Renal cortex interstitium (tissue), 15 donors: ENCODE data around the gene CCNO. TPM values are rescaled to one million over a fixed set of nuclear protein-coding genes. Genes with fewer than 3 reads are reported as not detected.

Experiments
- DNase-seq, 11 donors: peaks; one replicate each; pipeline ENCODE4 v3.0.0-alpha.2; 2013; ENCODE audit warnings: low read depth in 9 of 11, low spot score in 4 of 11; ENCODE audit errors: extremely low read depth in 1 of 11
- long read RNA-seq, 16 experiments: transcript quantifications; one replicate each; lab custom pipeline, GENCODE V29; 2026
- polyA plus RNA-seq, 3 donors: library from polyadenylated mRNA; unstranded; fragments of 120-200 nt; gene quantifications; one replicate each; pipeline ENCODE4 v1.2.1, GENCODE V29; 2013; ENCODE audit not compliant: insufficient read length in 3 of 3

CCNO gene, protein sequence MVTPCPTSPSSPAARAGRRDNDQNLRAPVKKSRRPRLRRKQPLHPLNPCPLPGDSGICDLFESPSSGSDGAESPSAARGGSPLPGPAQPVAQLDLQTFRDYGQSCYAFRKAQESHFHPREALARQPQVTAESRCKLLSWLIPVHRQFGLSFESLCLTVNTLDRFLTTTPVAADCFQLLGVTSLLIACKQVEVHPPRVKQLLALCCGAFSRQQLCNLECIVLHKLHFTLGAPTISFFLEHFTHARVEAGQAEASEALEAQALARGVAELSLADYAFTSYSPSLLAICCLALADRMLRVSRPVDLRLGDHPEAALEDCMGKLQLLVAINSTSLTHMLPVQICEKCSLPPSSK
- polyA plus RNA-seq, result 1 to 10 TPM; 3.8 to 7.1 (median 6.2) TPM
- long read RNA-seq, donor 1, transcript CCNO-201 (3 exons, 1,433 nt), result major isoform, 6 of 7 reads
- long read RNA-seq, donor 1, partial matches to known transcripts, result 0 of 7 reads
- long read RNA-seq, donor 1, other reads (novel, unspliced or antisense), result 0 of 7 reads
- long read RNA-seq, donor 2, partial matches to known transcripts, result 0 of 3 reads
- long read RNA-seq, donor 2, other reads (novel, unspliced or antisense), result 0 of 3 reads
- long read RNA-seq, donor 3, transcript CCNO-201 (3 exons, 1,433 nt), result major isoform, 10 of 10 reads
- long read RNA-seq, donor 3, partial matches to known transcripts, result 0 of 10 reads
- long read RNA-seq, donor 3, other reads (novel, unspliced or antisense), result 0 of 10 reads
- long read RNA-seq, donor 4, partial matches to known transcripts, result 0 of 3 reads
- long read RNA-seq, donor 4, other reads (novel, unspliced or antisense), result 0 of 3 reads
- long read RNA-seq, donor 5, result 0 reads
- long read RNA-seq, donor 6, partial matches to known transcripts, result 0 of 1 reads
- long read RNA-seq, donor 6, other reads (novel, unspliced or antisense), result 0 of 1 reads
- long read RNA-seq, donor 7, transcript CCNO-201 (3 exons, 1,433 nt), result major isoform, 5 of 5 reads
- long read RNA-seq, donor 7, partial matches to known transcripts, result 0 of 5 reads
- long read RNA-seq, donor 7, other reads (novel, unspliced or antisense), result 0 of 5 reads
- long read RNA-seq, donor 8, result 0 reads
- long read RNA-seq, donor 9, partial matches to known transcripts, result 0 of 3 reads
- long read RNA-seq, donor 9, other reads (novel, unspliced or antisense), result 0 of 3 reads
- long read RNA-seq, donor 10, partial matches to known transcripts, result 0 of 4 reads
- long read RNA-seq, donor 10, other reads (novel, unspliced or antisense), result 0 of 4 reads
- long read RNA-seq, donor 11, partial matches to known transcripts, result 0 of 2 reads
- long read RNA-seq, donor 11, other reads (novel, unspliced or antisense), result 0 of 2 reads
- long read RNA-seq, donor 12, result 0 reads
- long read RNA-seq, donor 13, result 0 reads
- long read RNA-seq, donor 14, partial matches to known transcripts, result 0 of 3 reads
- long read RNA-seq, donor 14, other reads (novel, unspliced or antisense), result 0 of 3 reads
- long read RNA-seq, donor 15, result 0 reads
- long read RNA-seq, donor 16, transcript CCNO-201 (3 exons, 1,433 nt), result major isoform, 11 of 26 reads
- long read RNA-seq, donor 16, partial matches to known transcripts, result 13 of 26 reads
- long read RNA-seq, donor 16, other reads (novel, unspliced or antisense), result 0 of 26 reads

DNA sequence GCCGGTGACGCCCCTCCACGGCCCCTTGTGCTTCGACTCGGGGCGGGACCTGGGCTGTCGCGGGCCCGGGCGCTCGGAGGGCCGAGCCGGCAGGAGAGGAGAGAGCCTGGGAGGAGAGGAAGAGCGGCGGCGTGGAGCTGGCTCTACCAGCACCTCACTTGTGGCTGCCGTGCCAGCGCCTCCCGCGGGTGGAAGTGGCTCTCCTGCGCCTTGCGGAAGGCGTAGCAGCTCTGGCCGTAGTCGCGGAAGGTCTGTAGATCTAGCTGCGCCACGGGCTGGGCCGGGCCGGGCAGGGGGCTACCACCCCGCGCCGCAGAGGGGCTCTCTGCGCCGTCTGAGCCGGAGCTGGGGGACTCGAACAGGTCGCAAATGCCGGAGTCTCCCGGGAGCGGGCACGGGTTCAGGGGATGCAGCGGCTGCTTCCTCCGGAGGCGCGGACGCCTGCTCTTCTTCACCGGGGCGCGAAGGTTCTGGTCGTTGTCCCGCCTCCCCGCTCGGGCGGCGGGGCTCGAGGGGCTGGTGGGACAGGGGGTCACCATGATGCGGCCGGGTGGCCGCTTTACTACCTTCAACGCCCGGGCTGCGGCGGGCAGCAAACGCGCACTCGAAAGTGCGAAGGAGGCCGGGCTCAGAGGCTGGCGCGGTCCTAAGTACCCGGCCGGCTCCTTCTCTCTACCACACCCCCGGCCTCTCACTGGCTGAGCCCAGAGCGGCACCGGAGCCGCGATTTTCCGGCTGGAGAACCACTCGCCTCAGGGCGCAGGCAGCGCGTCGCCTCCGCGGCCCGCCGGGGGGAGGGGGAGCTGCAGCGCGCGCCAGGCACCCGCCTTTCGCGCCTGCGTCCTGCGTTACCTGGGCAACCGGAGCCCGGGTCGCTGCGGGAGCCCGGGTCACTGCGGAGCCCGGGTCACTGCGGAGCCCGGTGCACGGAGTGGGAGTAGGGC is at the start of gene CCNO:
Gene CCNO (minus strand): TSS at position 624 of the 944 bp plus-strand sequence. CDS start 85 bp downstream, at position 539.
- peak in 3 of 11 donors; percentile 64 to 67 (median 65) for DNase-seq

DNA sequence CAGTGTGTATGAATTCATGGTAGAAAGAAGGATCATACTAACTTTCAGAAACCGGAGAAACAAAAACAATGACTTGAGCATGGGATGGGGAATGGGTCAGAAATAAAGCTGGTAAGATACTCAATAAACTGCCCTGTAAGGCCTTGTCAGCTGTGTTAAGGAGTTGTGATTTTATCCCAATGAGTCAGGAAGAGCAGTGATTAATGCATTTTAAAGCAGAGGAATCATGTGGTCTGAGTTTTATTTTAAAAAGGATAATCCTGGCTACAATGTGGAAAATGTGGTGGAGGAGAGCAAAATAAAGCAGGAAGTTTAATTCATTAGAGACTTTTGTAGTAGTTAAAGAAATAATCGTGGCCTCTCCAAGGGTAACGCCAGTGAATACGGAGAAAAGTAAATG is 45.4 kb upstream of the CCNO start:
- DNase-seq, result no peak

DNA sequence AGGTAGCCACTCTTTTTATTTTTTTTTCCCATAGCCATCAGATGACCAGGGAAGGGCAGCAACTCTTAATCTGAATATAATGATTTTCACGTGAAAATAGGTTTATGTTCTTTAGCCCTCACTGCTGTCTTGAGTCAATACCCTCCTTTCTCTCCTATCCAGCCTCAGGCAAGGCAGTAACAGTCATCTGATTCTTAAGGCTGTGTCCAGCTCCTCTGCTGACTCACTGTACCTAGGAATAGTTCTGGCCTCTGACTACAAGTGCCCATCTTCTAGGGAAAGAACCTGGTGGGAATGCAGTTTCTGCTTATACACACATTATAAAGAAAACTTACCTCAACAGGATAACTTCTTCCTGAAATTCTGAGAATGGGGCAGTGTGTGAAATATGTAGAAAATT is 43.4 kb upstream of the CCNO start:
- DNase-seq, result no peak

DNA sequence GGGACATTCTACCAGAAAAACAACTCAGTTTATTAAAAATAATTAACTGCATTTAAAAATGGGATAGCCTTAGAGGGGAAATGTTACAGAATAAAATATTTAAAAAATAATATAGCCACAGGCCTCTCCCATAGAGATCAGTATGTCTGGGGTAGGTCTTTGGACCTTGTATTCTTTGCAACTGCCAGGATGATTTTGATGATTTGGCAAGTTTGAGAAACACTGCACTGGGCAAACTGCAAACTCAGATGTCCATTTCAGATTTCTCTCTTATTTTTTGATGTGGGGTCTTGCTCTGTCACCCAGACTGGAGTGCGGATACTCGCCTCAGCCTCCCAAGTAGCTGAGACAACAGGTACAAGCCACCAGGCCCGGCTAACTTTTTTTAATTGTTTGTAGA is 24.9 kb upstream of the CCNO start:
- DNase-seq, result no peak

DNA sequence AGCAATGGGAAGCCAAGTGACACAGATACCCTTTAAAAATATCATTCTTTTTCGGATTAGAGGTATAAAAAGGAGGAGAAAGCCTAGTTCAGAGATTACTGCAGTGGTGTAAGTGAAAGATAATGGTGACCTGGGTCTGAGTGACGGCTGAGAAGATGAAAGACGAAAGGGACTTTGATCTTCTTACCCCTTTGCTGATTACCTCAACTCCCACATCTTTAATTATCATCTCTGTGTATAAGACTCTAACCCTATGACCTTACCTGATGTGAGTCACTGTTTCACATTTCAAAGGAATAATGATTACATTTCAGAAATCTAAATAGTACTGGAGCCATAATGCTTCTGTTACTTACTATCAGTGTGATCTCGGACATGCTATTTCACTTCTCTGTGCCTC is 21.4 kb upstream of the CCNO start:
- no peak for DNase-seq

DNA sequence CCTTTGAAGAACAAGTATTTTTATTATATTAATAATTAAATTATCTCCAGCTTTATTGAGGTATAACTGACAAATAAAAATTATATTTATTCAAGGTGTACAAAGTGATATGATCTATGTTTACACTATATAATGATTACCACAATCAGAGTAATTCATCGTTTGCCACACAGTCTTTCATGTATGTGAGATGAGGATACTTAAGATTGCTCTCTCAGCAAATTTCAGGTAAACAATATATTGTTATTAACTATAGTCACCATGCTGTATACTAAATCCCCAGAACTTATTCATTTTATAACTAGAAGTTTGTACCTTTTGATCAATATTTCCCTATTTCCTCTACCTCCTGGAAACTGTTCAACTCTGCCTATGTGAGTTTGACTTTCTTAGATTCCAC is 16.7 kb upstream of the CCNO start:
- no peak for DNase-seq

DNA sequence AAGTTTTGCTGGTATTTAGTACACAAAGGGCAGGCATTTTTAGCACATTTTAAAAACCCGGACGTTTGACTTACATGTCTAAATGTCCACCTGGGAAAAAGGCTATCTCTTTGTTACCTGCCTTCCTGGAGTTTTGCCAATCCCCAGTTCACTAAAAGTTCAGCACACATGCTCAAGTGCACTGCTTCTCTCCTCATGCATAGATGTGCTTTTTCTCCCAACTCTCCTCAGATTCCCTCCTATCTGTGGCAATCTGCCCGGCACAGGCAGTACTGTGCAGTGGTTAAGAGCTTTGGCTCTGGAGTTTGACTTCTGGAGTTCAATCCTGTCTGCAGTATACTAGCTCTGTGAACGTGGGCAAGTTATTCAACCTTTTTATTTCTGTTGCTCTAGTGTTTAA is 8.3 kb upstream of the CCNO start:
- peak in 1 of 11 donors; percentile 56 for DNase-seq

DNA sequence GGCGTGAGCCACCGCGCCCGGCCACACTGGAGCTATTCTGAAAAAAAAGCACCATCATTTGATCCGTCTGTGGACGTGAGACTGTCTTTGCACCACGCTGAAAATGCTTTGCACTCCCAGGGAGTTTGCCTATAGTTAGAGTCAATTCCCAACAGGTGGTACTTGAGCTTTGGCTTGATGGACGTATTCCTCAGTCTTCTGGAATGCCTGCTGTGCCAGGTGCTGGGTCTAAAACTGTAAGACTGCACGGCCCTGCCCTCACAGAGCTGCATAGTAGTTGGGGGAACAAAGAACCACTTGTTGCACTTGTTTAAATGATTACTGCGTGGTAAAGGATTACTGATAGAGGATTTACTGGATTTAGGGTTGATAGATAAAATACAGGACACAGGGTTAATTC is 3.4 kb upstream of the CCNO start:
- DNase-seq, result no peak

DNA sequence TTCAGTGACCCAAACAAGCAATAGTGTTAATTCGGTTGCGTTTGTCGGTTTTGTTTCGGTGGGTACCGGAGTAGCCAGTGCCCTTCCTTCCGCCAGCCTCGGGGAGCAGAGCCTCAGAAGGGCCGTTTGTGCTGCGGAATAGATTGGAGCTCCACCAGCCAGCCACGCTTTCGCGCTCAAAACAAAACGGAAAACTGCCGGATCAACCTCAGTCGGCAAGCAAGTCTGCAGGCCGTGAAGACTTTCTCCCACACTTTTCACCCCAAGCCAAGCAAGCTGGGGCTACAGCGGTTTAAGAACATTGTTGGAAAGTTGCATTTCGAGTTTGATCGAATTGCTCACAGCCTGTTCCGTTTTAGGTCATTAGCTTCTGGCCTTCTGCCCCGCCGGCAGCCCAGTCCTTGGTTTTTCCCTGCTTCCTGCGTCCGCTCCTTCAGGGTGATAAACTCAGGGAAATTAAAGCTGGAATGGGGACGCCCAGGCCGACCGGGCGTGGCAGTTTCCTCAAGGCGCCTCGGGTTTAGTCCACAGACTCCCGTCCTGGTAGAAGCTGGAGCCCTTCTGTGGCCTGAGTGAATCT is 803 bp upstream of the CCNO start:
- peak in 1 of 11 donors; percentile 32 for DNase-seq

DNA sequence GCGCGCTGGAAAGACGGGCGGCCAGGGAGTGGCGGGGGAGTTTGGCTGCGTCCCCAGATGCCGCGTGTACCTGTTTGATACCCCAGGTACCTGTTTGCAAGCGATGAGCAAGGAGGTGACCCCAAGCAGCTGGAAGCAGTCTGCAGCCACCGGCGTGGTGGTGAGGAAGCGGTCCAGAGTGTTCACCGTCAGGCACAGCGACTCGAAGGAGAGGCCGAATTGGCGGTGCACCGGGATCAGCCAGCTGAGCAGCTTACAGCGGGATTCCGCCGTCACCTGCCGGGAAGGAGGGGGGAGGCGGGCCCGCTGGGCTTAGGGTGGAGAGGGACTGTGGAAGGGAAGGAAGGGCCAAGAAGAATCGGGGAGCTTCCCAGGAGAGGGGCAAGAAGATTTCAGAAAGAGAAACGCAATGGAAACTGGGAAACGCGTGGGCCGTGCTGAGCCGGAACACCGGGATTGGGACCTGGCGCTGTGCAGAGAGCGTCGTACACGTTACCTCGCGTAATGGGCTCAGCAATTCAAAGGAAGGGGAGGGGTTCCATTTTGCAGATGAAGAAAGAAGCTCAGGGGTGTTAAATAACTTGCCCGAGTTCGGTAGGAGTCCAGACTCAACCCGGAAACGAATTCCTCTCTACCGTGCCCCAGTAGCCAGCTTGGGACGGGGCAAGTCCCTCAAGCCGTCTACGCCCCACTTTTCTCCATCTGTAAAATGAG is 980 bp downstream of the CCNO start:
- DNase-seq, result no peak

DNA sequence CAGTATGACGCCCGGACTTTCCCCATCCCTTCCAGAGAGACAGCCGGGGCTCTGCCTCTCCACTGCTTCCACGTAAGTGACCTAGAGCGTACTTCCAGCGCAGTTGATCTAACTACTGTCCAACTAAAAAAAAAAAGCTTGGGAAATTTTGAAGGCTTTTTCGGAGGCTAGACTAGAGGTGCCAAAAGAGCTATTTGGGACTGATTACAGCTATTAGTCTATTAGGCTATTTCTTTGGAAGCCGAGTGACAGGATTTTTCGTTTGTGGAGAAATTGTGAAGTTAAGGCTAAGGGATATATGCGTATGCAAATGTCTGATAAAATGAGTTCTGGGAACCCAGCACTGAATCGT is 1.5 kb downstream of the CCNO start:
- DNase-seq, result no peak

DNA sequence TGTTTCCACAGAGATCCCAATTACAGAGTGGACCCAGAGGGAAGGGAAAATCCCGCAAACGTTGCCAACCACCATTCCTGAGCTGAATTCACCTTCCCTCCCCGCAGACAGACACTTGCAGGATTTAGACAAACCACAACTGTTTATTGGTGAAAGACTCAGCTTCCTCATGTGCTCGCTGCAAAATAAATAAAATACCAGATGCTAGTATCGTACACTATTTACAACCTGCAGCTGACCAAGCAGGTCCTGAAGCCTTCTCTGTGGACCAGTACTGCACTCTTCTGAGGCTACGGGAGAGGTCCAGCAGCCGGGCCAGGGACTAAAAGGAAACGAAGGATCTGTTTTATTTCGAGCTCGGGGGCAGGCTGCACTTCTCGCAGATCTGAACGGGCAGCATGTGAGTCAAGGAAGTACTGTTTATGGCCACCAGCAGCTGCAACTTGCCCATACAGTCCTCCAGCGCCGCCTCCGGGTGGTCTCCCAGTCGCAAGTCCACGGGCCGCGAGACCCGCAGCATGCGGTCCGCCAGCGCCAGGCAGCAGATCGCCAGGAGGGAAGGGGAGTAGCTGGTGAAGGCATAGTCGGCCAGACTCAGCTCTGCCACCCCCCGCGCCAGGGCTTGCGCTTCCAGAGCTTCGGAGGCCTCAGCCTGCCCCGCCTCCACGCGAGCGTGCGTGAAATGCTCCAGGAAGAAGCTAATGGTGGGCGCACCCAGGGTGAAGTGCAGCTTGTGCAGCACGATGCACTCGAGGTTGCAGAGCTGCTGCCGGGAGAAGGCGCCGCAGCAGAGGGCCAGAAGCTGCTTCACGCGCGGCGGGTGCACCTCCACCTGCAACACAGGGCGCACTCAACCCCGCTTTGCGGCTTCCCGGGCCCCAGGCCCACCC is 2.1 kb downstream of the CCNO start:
- DNase-seq, result peak in 1 of 11 donors; percentile 22

DNA sequence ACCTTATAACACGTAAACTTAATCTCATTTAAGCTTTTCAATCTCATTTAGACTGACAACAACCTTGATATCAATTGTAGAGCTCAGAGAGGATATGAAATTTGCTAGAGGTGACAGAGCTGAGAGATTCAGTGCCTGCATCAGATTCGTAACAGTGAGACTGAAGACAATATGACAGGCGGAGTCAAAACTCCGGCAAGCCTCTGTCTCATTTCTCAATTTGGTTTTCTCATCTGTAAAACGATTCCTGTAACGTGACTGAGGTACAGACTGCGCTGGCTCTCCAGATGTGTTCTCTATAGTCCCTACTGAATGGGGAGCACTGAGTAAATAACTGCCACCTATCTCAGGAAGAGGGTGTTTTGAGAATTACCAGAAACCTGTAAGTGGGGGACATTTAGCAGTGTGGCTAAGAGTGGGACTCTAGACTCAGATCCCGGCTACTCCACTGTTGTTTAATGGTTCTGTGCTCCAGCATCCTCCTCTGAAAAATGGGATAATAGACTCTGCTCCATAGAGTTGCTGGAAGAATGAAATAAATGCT is 3.2 kb downstream of the CCNO start:
- no peak for DNase-seq

DNA sequence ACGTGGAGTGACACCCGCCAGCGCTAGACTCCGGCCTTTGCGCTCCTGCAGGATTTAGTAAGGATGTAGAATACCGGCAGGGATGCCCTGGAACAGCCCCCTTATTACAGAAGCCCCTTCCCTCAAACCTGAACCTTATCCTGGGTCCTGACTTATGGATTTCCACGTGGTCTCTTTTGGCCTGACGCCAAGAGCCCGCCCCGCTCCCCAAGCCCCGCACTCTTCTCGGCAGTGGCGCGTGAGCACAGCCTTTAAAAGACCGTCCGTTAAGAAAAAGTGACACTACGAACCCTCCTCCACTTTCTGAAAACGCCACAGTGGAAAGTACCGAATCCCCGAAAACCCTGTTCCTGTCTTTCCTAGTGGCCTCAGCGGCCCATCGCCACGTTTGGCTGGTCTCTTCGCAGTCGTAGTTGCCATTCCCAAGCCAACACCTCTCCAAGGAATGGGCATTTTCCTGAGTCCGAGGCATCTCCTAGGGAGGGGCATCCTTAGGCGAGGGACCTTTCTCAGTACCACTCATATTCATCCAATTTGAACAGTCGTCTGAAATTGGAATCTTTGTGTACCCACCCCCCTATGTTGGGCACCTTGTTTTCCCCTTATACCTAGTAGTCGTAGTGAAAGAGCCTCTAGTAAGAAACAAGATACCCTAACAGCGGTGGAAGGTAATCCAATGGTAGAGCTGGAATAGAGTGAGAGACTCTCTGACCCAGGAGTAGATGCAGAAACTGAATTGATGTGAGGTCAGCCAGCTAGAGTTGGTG is 5.6 kb downstream of the CCNO start:
- DNase-seq, result no peak
